Naive thymus-derived CD8-positive, alpha-beta T cell (primary cell): ENCODE measurements around the gene SEC24C. TPM values are rescaled to one million over a fixed set of nuclear protein-coding genes. Genes with fewer than 3 reads are reported as not detected.
"Not testable (repeated sequence)": the region's sequence is repeated elsewhere in the genome, so short reads cannot be mapped to it uniquely, and the experiment has no call there.

Experiments used
- ATAC-seq, 2 donors: fragments of 150-1000 bp; cut with Tn5 transposase in 1 of 2; sonication (Bioruptor Pico), chemical (Tn5 transposase) in 1 of 2; 1 replicate in 1 of 2; 2 replicates in 1 of 2; pipeline ENCODE4 v1.10.0; 2021; ENCODE audit warnings: mild to moderate bottlenecking in 2 of 2, moderate library complexity in 2 of 2
- POLR2A ChIA-PET: fragments of 350-600 bp; sonication (Branson Sonifier 250); formaldehyde crosslinking; loops from one replicate; lab custom pipeline; 2021; ENCODE audit warnings: antibody characterized with exemption; lab: Charles Lee
- DNase-seq, 10 donors: peaks; one replicate each; pipeline versions ENCODE4 v3.0.0 to v3.0.0-alpha.2; 2020 to 2022
- H3K27ac Mint-ChIP-seq, 10 donors: one replicate each; pipeline ENCODE4 v1.8.0; 2020 to 2022; ENCODE audit warnings: mild to moderate bottlenecking in 10 of 10, mixed read lengths in 10 of 10, moderate library complexity in 4 of 10, inconsistent platforms in 1 of 10
- H3K27me3 Mint-ChIP-seq, 5 donors: one replicate each; pipeline ENCODE4 v1.8.0; 2021 to 2022; ENCODE audit warnings: mixed read lengths in 5 of 5
- H3K36me3 Mint-ChIP-seq, 3 donors: one replicate each; pipeline ENCODE4 v1.8.0; 2020 to 2022; ENCODE audit warnings: mixed read lengths in 3 of 3, mild to moderate bottlenecking in 2 of 3, inconsistent platforms in 1 of 3
- H3K4me1 Mint-ChIP-seq, 4 donors: one replicate each; pipeline ENCODE4 v1.8.0; 2021 to 2022; ENCODE audit warnings: mixed read lengths in 4 of 4
- H3K4me3 Mint-ChIP-seq, 10 donors: one replicate each; pipeline ENCODE4 v1.8.0; 2020 to 2022; ENCODE audit warnings: mild to moderate bottlenecking in 10 of 10, mixed read lengths in 10 of 10, moderate library complexity in 6 of 10, inconsistent platforms in 1 of 10
- H3K9me3 Mint-ChIP-seq, 9 donors: one replicate each; pipeline ENCODE4 v1.8.0; 2020 to 2022; ENCODE audit warnings: mixed read lengths in 9 of 9, mild to moderate bottlenecking in 3 of 9, inconsistent platforms in 1 of 9, moderate library complexity in 1 of 9
- polyA plus RNA-seq, 3 donors: library from polyadenylated mRNA; unstranded; fragments of 300-500 nt; fragmentation: Illumina TruSeq; gene quantifications; one replicate each; pipeline ENCODE4 v1.2.3, GENCODE V29; 2021
- total RNA-seq, 8 experiments: library from RNA in 2 of 8; stranded (reverse) in 2 of 8; gene quantifications; one replicate each; pipeline ENCODE4 v1.2.3 and lab custom pipeline; 2021 to 2026

Gene SEC24C
- total and polyA plus RNA-seq, 5 experiments from 2014 or later, result 18.9 to 72.7 (median 33.5) TPM

DNA sequence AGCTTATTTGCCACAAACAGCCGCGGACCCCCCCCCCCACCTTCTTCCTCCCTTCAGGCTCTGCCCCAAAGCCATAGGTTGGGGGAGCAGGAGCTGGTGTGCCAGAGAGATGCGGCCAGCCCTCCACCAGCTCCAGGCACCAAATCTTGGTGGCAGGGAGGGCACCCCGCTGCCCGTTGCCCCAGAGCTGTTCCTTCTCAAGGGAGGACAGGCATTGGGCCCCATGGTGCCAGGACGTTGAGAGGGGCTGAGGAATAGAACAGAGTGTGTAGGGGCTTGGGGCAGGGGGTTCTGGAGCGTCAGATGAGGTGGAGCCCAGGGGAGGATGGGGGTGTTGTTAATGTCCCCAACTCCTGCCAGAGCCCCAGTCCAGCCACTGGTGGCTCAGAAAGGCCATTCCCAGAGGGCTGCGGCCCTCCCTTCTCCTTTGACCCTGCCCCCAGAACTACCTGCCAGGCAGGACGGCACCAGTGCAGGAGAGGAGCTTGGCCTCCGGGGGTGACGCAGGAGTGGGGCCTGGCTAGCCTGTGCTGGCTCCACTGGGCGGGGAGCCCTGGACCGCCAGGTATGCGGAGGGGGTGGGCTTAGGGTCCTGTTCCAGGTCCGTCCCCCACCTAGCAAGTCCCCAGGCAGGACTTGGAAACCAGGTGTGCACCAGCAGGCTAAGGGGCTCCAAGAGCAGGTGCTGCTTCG is 10.0 kb upstream of the SEC24C start:
- no peak overlapping the region for H3K4me3 Mint-ChIP-seq
- H3K4me1 Mint-ChIP-seq, result peaks cover 11 to 23% (median 18%) of the 10 kb centered on the region in 4 donors
- POLR2A ChIA-PET, result interaction anchor here (0.7 to 5.3 kb wide), 5 partner anchors 9 to 252 kb away, joined by 3 to 50 read pairs (median 5); partner anchors contain the start of gene SEC24C
- H3K27ac Mint-ChIP-seq, result no peak overlapping the region
- H3K9me3 Mint-ChIP-seq, result no peaks in the 10 kb centered on the region
- DNase-seq (no peak), ATAC-seq (no peak)
- peaks cover 0 to 13% (median 0%) of the 10 kb centered on the region in 3 donors for H3K36me3 Mint-ChIP-seq
- H3K27me3 Mint-ChIP-seq, result no peaks in the 10 kb centered on the region

DNA sequence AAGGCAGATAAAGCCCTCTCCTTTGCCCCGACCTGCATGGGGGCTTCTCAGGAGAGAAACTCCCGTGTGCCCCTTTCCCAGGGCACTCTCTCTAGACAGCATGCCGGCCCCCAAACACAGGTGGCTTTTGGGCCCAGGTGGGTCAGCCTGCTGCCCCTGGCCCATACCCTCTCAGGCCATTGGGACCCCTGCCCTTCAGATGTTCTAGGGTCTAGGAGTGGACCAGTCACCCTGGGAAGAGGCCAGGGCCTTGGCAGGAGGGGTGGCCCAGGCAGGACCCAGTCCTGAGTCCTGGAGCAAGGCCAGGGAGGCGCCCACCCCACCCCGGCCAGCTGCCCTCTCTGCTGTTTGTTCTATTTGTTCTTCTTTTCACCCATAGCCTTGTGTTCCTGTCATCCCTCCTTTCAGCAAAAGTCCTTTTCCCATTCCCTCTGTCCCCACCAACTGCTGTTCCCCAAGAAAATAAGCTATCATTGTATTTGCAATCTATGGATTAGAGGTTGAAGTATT is 9.3 kb upstream of the SEC24C start:
- Mint-ChIP-seq H3K27ac (no peak overlapping the region), H3K9me3 (no peaks in the 10 kb centered on the region), H3K4me3 (peak overlapping the region in 1 of 10 donors; percentile 77), H3K36me3 (peaks cover 0 to 13% (median 0%) of the 10 kb centered on the region in 3 donors), H3K4me1 (peaks cover 8 to 18% (median 15%) of the 10 kb centered on the region in 4 donors), H3K27me3 (no peaks in the 10 kb centered on the region)
- DNase-seq, result no peak
- no peak for ATAC-seq
- POLR2A ChIA-PET, result interaction anchor here (1.0 to 1.1 kb wide), 2 partner anchors 9 to 38 kb away, joined by 3 to 5 read pairs; no protein-coding TSS in a partner anchor

DNA sequence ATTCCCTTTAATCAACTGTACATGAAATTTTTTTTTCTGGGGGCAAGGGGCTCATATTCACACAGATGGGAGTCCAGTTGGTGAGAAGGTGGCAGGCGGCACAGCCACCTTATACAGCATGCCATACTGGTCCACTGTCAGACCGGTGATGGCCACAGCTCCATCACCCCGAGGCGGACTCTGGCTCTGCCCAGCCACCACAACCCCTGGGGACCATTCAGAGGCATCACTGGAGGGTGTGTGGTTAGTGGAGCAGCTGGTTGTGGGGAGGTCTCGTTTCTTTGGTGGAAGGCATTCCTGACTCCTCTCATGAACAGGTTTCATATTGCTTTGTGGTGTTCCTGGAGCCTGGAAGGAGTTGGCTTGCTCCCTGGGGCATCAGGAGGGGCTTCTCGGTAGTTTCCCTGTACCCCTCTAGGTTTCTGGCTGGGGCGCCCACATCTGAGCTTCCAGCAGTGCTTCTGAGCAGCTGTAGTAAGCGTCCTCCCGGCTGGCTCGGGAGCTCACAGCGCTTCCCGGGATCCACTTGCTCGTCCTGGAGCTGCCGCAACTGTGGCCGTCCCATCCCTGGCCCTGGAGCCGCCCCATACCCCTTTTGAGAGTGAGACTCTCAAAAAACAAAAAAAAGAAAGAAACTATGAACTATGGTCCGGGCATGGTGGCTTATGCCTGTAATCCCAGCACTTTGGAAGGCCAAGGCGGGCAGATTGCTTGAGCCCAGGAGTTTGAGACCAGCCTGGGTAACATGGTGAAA is 3.5 kb upstream of the SEC24C start:
- ATAC-seq, H3K36me3 Mint-ChIP-seq, H3K27me3 Mint-ChIP-seq, H3K4me3 Mint-ChIP-seq, DNase-seq, H3K9me3 Mint-ChIP-seq: not testable (repeated sequence)
- POLR2A ChIA-PET, result interaction anchor here (1.9 to 4.9 kb wide), 2 partner anchors 9 to 32 kb away, joined by 8 to 50 read pairs; a partner anchor contains a TSS
- Mint-ChIP-seq H3K27ac (peak overlapping the region in 3 of 10 donors; percentile 33 to 76 (median 56)), H3K4me1 (peaks cover 10 to 29% (median 26%) of the 10 kb centered on the region in 4 donors)

DNA sequence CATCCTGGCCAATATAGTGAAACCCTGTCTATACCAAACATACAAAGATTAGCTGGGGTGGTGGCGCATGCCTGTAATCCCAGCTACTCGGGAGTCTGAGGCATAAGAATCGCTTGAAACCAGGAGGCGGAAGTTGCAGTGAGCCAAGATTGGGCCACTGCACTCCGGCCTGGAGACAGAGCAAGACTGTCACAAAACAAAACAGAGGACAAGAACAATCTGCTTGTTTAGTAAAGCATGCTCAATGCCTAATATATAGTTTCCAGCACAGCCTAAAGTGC is 1.8 kb upstream of the SEC24C start:
- peak overlapping the region in 6 of 10 donors; percentile 3 to 100 (median 52) for H3K27ac Mint-ChIP-seq
- H3K27me3 Mint-ChIP-seq, result no peaks in the 10 kb centered on the region
- H3K4me1 Mint-ChIP-seq, result peaks cover 12 to 37% (median 37%) of the 10 kb centered on the region in 4 donors
- peak overlapping the region in 3 of 10 donors; percentile 69 to 100 (median 98) for H3K4me3 Mint-ChIP-seq
- DNase-seq (no peak), ATAC-seq (no peak)
- peaks cover 0 to 15% (median 0%) of the 10 kb centered on the region in 3 donors for H3K36me3 Mint-ChIP-seq
- H3K9me3 Mint-ChIP-seq, result no peaks in the 10 kb centered on the region
- POLR2A ChIA-PET, result interaction anchor here (0.6 to 4.9 kb wide), 5 partner anchors 11 to 45 kb away, joined by 4 to 50 read pairs (median 7); partner anchors contain the start of genes CHCHD1 and ZSWIM8

DNA sequence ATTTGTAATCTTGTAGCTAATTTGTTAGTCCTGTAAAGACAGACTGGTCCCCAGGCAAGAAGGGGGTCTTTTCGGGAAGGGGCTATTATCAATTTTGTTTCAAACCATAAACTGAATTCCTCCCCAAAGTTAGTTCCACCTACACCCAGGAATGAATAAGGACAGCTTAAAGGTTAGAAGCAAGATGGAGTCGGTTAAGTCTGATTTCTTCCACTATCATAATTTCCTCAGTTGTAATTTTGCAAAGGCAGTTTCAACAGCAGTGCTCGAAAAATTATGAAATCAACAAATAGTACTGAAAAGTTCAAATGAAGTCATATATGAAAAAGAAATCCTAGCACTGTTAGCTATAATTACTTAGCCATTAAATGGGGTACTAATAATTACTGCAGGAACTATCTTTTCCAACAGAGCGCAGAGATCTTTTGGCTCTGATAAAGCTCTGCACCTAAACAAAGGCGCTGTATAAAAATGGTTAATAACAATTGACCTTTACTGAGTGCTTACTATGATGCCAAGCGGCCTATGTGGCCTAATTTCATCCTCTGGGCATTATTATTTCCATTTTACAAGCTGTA is 756 bp upstream of the SEC24C start:
- Mint-ChIP-seq H3K36me3 (peaks cover 0 to 20% (median 0%) of the 10 kb centered on the region in 3 donors), H3K4me3 (peak overlapping the region; percentile 91 to 100 (median 100)), H3K4me1 (peaks cover 12 to 41% (median 37%) of the 10 kb centered on the region in 4 donors), H3K9me3 (no peaks in the 10 kb centered on the region), H3K27me3 (no peaks in the 10 kb centered on the region), H3K27ac (peak overlapping the region; percentile 99 to 100 (median 100))
- DNase-seq (no peak), ATAC-seq (no peak)
- POLR2A ChIA-PET, result interaction anchor here (0.6 to 4.9 kb wide), 15 partner anchors 8 to 122 kb away, joined by 3 to 50 read pairs (median 5); partner anchors contain the start of genes CHCHD1 and ZSWIM8

DNA sequence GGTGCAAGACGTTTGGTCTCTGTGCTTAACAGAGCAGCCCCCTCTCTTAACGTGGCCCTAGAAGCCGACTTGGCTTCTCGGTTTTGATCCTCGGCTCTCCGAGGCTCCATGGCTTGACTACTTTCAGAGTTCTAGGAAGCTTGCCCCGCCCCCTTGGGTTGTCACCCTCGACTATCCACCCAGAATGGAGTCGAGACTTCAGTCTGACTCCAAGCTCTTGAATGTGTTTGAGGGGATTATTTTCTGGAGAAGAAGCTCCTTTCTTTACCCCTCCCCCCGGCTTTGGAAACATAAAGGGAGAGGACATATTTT is 448 bp downstream of the SEC24C start:
- peaks cover 16 to 50% (median 45%) of the 10 kb centered on the region in 4 donors for H3K4me1 Mint-ChIP-seq
- H3K36me3 Mint-ChIP-seq, result peaks cover 0 to 31% (median 4%) of the 10 kb centered on the region in 3 donors
- ATAC-seq, result peak in 1 of 2 donors; percentile 34
- H3K27ac Mint-ChIP-seq, result peak overlapping the region; percentile 99 to 100 (median 100)
- peak in 4 of 10 donors; percentile 15 to 46 (median 22) for DNase-seq
- H3K4me3 Mint-ChIP-seq, result peak overlapping the region; percentile 91 to 100 (median 100)
- H3K9me3 Mint-ChIP-seq, result no peaks in the 10 kb centered on the region
- H3K27me3 Mint-ChIP-seq, result no peaks in the 10 kb centered on the region
- POLR2A ChIA-PET, result interaction anchor here (0.6 to 4.9 kb wide), 7 partner anchors 13 to 493 kb away, joined by 3 to 50 read pairs (median 5); a partner anchor contains a TSS

DNA sequence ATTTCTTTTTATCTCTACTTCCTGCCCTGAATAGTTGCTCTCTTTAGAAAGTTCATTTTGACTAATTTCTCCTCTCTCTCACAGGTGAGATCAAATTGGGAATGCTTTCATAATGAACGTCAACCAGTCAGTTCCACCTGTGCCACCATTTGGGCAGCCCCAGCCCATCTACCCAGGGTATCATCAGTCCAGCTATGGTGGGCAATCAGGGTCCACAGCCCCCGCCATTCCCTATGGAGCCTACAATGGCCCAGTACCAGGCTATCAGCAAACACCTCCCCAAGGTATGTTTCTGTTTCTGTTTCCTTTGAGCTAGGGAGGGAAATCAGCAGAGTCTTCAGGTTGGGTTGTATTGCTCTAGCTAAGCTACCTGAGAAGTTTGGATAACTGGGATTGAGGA is 2.5 kb downstream of the SEC24C start:
- Mint-ChIP-seq H3K27ac (peak overlapping the region in 6 of 10 donors; percentile 3 to 99 (median 68)), H3K4me1 (peaks cover 29 to 63% (median 61%) of the 10 kb centered on the region in 4 donors), H3K27me3 (no peaks in the 10 kb centered on the region), H3K9me3 (no peaks in the 10 kb centered on the region), H3K4me3 (peak overlapping the region; percentile 9 to 76 (median 68)), H3K36me3 (peaks cover 3 to 52% (median 7%) of the 10 kb centered on the region in 3 donors)
- POLR2A ChIA-PET, result interaction anchor here (0.6 to 2.0 kb wide), 3 partner anchors 12 to 26 kb away, joined by 3 to 7 read pairs (median 3); a partner anchor contains a TSS
- DNase-seq (no peak), ATAC-seq (no peak)

DNA sequence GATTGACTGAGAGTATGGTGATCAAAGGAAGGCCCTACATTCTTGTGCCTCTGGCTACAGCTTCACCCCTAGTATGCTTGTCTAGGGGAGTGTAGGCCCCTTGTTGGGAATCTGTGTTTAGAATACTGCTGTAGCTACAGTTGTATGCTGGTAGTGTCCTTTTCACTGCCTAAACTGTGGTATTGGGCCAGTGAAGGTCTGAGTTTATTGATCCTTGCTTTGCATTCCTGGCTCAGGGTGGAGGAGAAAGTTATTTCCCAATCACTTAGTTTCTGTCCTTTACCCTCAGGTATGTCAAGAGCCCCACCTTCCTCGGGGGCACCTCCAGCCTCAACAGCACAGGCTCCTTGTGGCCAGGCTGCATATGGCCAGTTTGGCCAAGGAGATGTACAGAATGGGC is 6.6 kb downstream of the SEC24C start:
- no peaks in the 10 kb centered on the region for H3K27me3 Mint-ChIP-seq
- peak overlapping the region in 3 of 10 donors; percentile 44 to 59 (median 53) for H3K27ac Mint-ChIP-seq
- H3K9me3 Mint-ChIP-seq, result no peaks in the 10 kb centered on the region
- POLR2A ChIA-PET, result no interaction called here
- peaks cover 25 to 49% (median 40%) of the 10 kb centered on the region in 4 donors for H3K4me1 Mint-ChIP-seq
- no peak for ATAC-seq
- DNase-seq, result no peak
- H3K36me3 Mint-ChIP-seq, result peaks cover 5 to 90% (median 14%) of the 10 kb centered on the region in 3 donors
- H3K4me3 Mint-ChIP-seq, result no peak overlapping the region

DNA sequence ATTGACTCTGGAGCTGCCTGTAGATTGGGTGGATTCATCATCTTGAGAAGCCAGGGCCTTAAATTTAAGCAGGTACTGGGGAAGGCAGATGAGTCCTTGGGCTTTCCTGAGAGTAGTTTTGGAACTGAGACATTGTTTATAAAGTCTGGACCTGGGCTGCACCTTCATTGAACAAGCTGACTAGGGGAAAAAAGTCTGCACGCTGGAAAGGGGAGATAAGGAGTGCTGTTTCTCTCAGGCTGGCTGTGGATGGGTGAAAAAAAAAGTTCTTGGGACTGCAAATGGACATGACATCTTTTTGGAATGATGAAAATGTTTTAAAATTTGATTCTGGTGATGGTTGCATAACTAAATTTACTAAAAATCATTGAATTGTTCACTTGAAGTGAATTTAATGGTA is 12.0 kb downstream of the SEC24C start:
- DNase-seq, result no peak
- Mint-ChIP-seq H3K4me3 (no peak overlapping the region), H3K27me3 (no peaks in the 10 kb centered on the region), H3K36me3 (peaks cover 5 to 82% (median 20%) of the 10 kb centered on the region in 3 donors), H3K27ac (peak overlapping the region in 5 of 10 donors; percentile 36 to 83 (median 71)), H3K4me1 (peaks cover 19 to 47% (median 41%) of the 10 kb centered on the region in 4 donors), H3K9me3 (no peaks in the 10 kb centered on the region)
- no peak for ATAC-seq
- POLR2A ChIA-PET, result interaction anchor here (1.0 kb wide), 1 partner anchor 12 kb away, joined by 4 read pairs; no protein-coding TSS in a partner anchor

DNA sequence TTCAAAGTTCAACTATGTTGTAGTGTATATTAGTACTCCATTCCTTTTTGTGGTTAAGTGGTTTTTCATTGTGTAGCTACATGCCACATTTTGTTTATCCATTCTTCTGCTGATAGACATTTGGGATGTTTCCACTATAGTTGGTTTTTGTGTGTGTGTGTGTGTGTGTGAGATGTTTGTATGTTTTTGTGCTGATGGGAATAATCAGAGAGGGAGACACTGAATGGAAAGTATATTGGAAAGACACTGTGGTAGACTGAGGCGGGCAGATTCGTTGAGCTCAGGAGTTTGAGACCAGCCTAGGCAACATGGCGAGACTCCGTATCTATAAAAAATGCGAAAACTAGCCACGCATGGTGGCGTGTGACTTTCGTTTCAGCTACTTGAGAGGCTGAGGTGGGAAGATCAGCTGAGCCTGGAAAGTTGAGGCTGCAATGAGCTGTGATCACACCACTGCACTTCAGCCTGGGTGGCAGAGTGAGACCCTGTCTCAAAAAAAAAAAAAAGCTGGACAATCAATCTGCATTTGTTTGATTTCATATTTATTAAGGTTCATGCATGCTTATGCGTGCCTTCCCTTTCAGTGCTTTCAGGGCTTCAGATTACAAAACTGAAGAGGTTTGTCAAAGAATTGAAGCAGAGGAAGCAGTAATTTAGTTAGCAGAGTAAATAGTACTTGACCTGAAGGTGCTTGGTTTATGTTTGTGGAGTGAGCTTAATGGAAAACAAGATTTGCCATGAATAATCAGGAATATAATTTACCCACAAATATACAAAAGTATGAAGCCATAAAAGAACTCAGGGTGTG is 14.7 kb downstream of the SEC24C start:
- Mint-ChIP-seq H3K4me1 (peaks cover 19 to 62% (median 46%) of the 10 kb centered on the region in 4 donors), H3K27ac (peak overlapping the region; percentile 1 to 94 (median 79)), H3K36me3 (peaks cover 5 to 83% (median 23%) of the 10 kb centered on the region in 3 donors), H3K4me3 (peak overlapping the region; percentile 8 to 66 (median 56)), H3K27me3 (no peaks in the 10 kb centered on the region), H3K9me3 (no peaks in the 10 kb centered on the region)
- ATAC-seq (no peak), DNase-seq (peak in 1 of 10 donors; percentile 34)
- POLR2A ChIA-PET, result interaction anchor here (0.6 to 2.2 kb wide), 8 partner anchors 10 to 28 kb away, joined by 3 to 9 read pairs (median 4); a partner anchor contains a TSS

DNA sequence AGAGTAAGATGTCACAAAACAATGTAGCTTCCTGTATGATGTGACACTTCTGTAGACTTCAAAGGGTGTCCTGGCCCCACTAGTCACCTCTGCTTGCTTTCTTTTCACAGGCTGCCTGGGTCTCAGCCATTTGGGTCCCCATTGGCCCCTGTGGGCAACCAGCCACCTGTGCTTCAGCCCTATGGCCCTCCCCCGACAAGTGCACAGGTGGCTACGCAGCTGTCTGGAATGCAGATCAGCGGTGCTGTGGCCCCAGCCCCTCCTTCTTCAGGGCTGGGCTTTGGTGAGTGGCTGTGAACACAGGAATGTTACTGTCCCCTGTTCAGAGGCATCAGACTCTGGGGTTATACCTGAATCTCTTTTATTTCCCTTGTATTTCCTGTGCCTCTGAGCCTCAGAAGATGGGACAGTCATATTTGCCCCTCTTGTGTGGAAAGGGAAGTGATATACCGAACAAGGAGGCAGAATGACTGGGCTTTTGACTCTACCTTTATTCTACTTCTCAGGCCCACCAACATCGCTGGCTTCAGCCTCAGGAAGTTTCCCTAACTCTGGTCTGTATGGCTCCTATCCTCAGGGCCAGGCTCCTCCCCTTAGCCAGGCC is 15.4 kb downstream of the SEC24C start:
- H3K27me3 Mint-ChIP-seq, result no peaks in the 10 kb centered on the region
- ATAC-seq, result peak; percentile 87 to 93
- POLR2A ChIA-PET, result interaction anchor here (0.6 to 2.2 kb wide), 8 partner anchors 10 to 27 kb away, joined by 3 to 9 read pairs (median 4); a partner anchor contains a TSS
- H3K36me3 Mint-ChIP-seq, result peaks cover 5 to 82% (median 24%) of the 10 kb centered on the region in 3 donors
- no peaks in the 10 kb centered on the region for H3K9me3 Mint-ChIP-seq
- H3K4me3 Mint-ChIP-seq, result peak overlapping the region in 9 of 10 donors; percentile 8 to 66 (median 45)
- peak overlapping the region; percentile 19 to 94 (median 80) for H3K27ac Mint-ChIP-seq
- DNase-seq, result peak in 7 of 10 donors; percentile 16 to 58 (median 44)
- peaks cover 19 to 63% (median 45%) of the 10 kb centered on the region in 4 donors for H3K4me1 Mint-ChIP-seq
